Measurements from ENCODE around the gene PJA1. TPM values are rescaled to one million over a fixed set of nuclear protein-coding genes. Genes with fewer than 3 reads are reported as not detected.

The PJA1 gene
- polyA plus RNA-seq, 3 donors = 2.1 to 11.6 (median 8.8) TPM

GRCh38 chrX:69126642-69127041, 38.6 kb downstream of the PJA1 start:
- intact Hi-C loops (cut with micrococcal nuclease) = no loop called here
- H3K4me3 ChIP-seq (replicated peaks in 1 of 3; ENCODE audit: low read depth in 2 of 3, low read length in 3 of 3) = no peak overlapping the region
- peaks cover 0 to 3% (median 0%) of the 10 kb centered on the region in 7 donors for H3K9me3 Mint-ChIP-seq
- H3K27me3 Mint-ChIP-seq (ENCODE audit: low read depth in 3 of 3) = peaks cover 25 to 35% (median 34%) of the 10 kb centered on the region in 3 donors
- no peaks in the 10 kb centered on the region for H3K79me2 ChIP-seq (ENCODE audit: insufficient read depth, low read length)
- H3K9me3 ChIP-seq (replicated peaks in 1 of 2; ENCODE audit: control insufficient read depth in 1 of 2, insufficient read depth in 1 of 2, low read length in 2 of 2) = no peaks in the 10 kb centered on the region
- no peak overlapping the region for H3K9ac ChIP-seq (ENCODE audit: insufficient read depth, low read length, poor library complexity, severe bottlenecking)
- H3K4me3 Mint-ChIP-seq = no peak overlapping the region
- no peaks in the 10 kb centered on the region for H3K36me3 ChIP-seq (replicated peaks in 1 of 2; ENCODE audit: control insufficient read depth in 1 of 2, insufficient read depth in 2 of 2, low read length in 2 of 2)
- H4K20me1 ChIP-seq (ENCODE audit: insufficient read depth, low read length) = no peaks in the 10 kb centered on the region
- WGBS (ENCODE audit: insufficient coverage) = 68% methylated on average over 3 of the region's 5 CpGs
- no peaks in the 10 kb centered on the region for H3K4me1 Mint-ChIP-seq
- H3K27ac Mint-ChIP-seq = no peak overlapping the region
- TF ChIP-seq CTCF (IDR thresholded peaks at IDR 0.05) = no peak
- no peak overlapping the region for H2AFZ ChIP-seq (ENCODE audit: insufficient read depth, low read depth, low read length, poor library complexity, severe bottlenecking)
- H3K4me1 ChIP-seq (ENCODE audit: control insufficient read depth in 1 of 2, insufficient read depth in 2 of 2, low read length in 2 of 2) = no peaks in the 10 kb centered on the region
- H3K27ac ChIP-seq (ENCODE audit: low read depth in 1 of 2, low read length in 2 of 2) = no peak overlapping the region
- H3K36me3 Mint-ChIP-seq = no peaks in the 10 kb centered on the region
- H3K4me2 ChIP-seq (replicated peaks; ENCODE audit: extremely low read depth, low read length, poor library complexity, severe bottlenecking) = no peak overlapping the region
- DNase-seq = no peak
- H3K27me3 ChIP-seq (ENCODE audit: control insufficient read depth in 2 of 2, insufficient read depth in 2 of 2, low read length in 2 of 2) = peaks cover 7 to 23% of the 10 kb centered on the region in 2 donors

- Histone ChIP-seq H3K4me2 (replicated peaks; ENCODE audit: extremely low read depth, low read length, poor library complexity, severe bottlenecking) (no peak overlapping the region), H3K9me3 (replicated peaks in 1 of 2; ENCODE audit: control insufficient read depth in 1 of 2, insufficient read depth in 1 of 2, low read length in 2 of 2) (no peaks in the 10 kb centered on the region), H4K20me1 (ENCODE audit: insufficient read depth, low read length) (no peaks in the 10 kb centered on the region), H3K4me3 (replicated peaks in 1 of 3; ENCODE audit: low read depth in 2 of 3, low read length in 3 of 3) (no peak overlapping the region), H3K79me2 (ENCODE audit: insufficient read depth, low read length) (no peaks in the 10 kb centered on the region), H2AFZ (ENCODE audit: insufficient read depth, low read depth, low read length, poor library complexity, severe bottlenecking) (no peak overlapping the region), H3K4me1 (ENCODE audit: control insufficient read depth in 1 of 2, insufficient read depth in 2 of 2, low read length in 2 of 2) (no peaks in the 10 kb centered on the region), H3K9ac (ENCODE audit: insufficient read depth, low read length, poor library complexity, severe bottlenecking) (no peak overlapping the region), H3K27me3 (ENCODE audit: control insufficient read depth in 2 of 2, insufficient read depth in 2 of 2, low read length in 2 of 2) (peaks cover 7 to 23% of the 10 kb centered on the region in 2 donors), H3K36me3 (replicated peaks in 1 of 2; ENCODE audit: control insufficient read depth in 1 of 2, insufficient read depth in 2 of 2, low read length in 2 of 2) (no peaks in the 10 kb centered on the region), H3K27ac (ENCODE audit: low read depth in 1 of 2, low read length in 2 of 2) (no peak overlapping the region)
- DNase-seq = no peak
- Mint-ChIP-seq H3K4me3 (no peak overlapping the region), H3K27ac (no peak overlapping the region), H3K4me1 (no peaks in the 10 kb centered on the region), H3K9me3 (peaks cover 0 to 3% (median 0%) of the 10 kb centered on the region in 7 donors), H3K36me3 (no peaks in the 10 kb centered on the region), H3K27me3 (ENCODE audit: low read depth in 3 of 3) (peaks cover 23 to 26% (median 26%) of the 10 kb centered on the region in 3 donors)
- TF ChIP-seq CTCF (IDR thresholded peaks at IDR 0.05) = no peak
- intact Hi-C loops (cut with micrococcal nuclease) = no loop called here
- no CpG with 5 or more reads among the region's 5 CpGs for WGBS (ENCODE audit: insufficient coverage)
Observed at GRCh38 chrX:69125094-69125493, 40.2 kb downstream of the PJA1 start.
